GM18517 (cell line): ENCODE data around the gene SLC24A2.

Source experiments
- ATAC-seq: cut with Tn5 transposase; IDR thresholded peaks from one replicate; pipeline ENCODE4 v1.9.1; 2021; ENCODE audit warnings: mild to moderate bottlenecking, moderate library complexity; ENCODE audit not compliant: unreplicated experiment

Gene SLC24A2

DNA sequence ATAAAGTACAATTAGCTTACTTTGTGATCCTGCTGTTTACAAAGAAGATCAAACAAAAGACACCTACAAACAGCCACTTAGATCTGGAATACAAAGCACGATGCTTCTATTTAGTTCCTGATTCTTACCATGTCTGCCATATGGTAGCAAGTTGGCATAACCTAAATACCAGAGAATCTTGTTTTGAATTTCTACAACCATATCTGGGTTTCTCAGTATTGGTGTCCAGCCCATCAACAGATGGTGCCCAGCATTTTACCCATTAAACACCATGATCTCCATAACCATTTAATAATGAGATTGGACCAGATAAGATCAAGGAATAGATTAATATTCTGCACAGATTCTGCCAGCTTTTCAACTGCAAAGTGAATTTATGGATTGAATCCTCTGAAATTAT lies 29.8 kb downstream of the SLC24A2 start:
- no peak for ATAC-seq

DNA sequence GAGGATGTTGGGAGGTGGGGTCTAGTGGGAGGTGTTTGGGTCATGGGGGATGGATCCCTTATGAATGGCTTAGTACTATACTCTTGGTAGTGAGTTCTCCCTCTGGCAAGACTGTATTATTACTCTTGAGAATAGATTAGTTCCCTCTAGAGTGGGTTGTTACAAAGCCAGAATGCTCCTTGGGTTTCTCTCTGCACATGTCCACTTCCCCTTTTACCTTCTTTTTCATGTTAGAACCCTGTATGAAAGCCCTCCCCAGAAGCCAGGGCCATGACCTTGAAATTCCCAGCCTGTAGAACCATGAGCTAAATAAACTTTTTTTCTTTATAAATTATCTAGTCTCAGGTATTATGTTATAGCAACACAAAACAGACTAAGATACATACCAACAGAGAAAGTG lies 31.1 kb downstream of the SLC24A2 start:
- ATAC-seq = no peak

DNA sequence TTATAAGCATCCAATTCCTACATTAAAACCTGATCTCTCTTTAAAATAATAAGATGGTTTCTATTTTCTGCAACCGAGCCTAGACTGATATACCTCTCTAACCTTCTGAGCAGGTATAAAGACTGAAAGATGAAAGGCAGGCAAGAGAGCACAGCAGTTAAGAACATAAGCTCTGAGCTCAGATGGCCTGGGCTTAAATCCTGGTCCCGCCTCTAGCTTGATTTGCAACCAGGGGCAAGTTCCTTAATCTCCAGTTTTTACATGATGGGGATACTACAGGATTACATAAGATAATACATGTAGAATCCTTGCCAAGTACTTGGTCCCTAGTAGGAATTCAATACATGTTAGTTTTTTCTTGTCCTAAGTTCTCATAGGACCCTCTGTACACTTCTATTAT lies 33.9 kb downstream of the SLC24A2 start:
- no peak for ATAC-seq

DNA sequence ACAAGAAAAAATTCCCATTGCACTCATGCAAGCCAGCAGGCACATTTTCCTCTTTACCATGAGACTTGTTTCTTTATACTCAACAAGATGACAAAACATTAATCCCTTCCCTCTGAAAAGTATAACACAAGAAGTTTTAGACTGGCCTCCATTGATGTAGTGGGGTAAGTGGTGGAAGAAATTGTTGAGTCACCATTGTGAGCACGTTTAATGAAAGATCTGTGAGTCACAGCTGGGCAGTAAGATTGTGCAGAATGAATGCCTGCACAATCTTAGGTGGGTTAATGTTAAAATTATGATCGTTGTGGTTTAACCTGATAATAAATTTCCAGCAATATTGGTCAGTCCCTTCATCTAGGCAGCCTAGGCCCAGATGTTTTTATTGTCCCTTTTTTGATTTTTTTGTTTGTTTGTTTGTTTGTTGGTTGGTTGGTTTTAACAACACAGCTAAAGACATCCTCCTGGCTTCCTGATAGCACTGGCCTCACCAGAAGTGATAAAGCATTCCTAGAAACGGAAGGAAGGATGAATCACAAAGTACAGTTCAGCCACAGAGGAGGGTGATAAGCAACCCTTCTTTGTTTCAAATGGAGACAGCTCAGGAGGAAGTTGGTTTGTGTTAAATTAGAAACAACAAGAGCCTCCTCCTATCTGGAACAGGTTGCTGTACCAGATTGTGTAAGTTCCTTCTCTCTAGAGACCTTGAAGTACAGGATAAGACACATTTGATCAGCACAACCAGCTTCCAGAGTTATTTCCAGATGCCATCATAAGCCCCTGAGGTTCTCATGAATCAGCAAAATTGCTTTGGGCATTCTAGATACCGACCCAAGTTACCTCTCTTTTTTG lies 40.3 kb downstream of the SLC24A2 start:
- no peak for ATAC-seq

- ATAC-seq = no peak
These were observed 42.6 kb downstream of the SLC24A2 start for GRCh38 chr9:19746223-19746622.

DNA sequence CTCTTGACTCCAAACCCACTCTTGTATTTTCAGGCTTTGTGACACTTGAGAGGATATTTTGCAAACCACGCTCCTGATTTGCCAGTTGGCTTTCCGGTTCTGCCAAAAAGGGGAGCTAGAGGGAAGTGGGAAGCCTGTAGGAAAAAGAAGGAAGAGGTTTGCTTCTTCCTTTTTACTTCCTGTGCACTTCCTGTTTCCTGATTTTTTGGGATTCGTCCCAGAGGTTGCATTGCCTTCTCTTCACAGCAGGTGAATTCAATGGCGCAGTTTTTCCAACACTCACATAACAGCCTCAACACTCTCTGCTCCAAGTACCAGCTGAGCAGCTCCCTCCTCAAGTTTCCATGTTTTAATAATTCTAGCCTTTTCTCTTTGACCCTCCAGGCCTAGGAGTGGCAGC lies 47.7 kb downstream of the SLC24A2 start:
- no peak for ATAC-seq
